K562 (cell line): ENCODE measurements around the gene TBXAS1. TPM values are rescaled to one million over a fixed set of nuclear protein-coding genes. Genes with fewer than 3 reads are reported as not detected.
A peak's percentile ranks its signal among the peaks of the same experiment; 100 is the strongest.

Source experiments
- ATAC-seq: fragments of 200-7000 bp; cut with Tn5 transposase; 3 replicates; pipeline ENCODE4 v1.9.1; 2020; ENCODE audit warnings: moderate library complexity
- BruUV-seq: library from RNA; stranded (reverse); fragments of 400-500 nt; replicated peaks from 2 replicates; lab custom pipeline; 2021; lab: Mats Ljungman, UMichigan
- CTCF ChIA-PET: fragments of 300-600 bp; formaldehyde crosslinking; extraction: SDS; loops from one replicate; lab custom pipeline; 2021; ENCODE audit warnings: low intra/inter-chr PET ratio; lab: Yijun Ruan, JAX
- POLR2A ChIA-PET: fragments of 300-600, 350-650 bp; sonication (Branson Sonifier 250); formaldehyde crosslinking; extraction: SDS; loops from one replicate; lab custom pipeline; 2021; ENCODE audit warnings: antibody characterized with exemption, inconsistent platforms; lab: Yijun Ruan, JAX
- DNase-seq, 4 experiments: peaks; one replicate each; pipeline versions ENCODE4 v3.0.0 to v3.0.0-alpha.2; 2011 to 2018; ENCODE audit warnings: low spot score in 3 of 4, mixed read lengths in 3 of 4; ENCODE audit errors: extremely low read depth in 1 of 4
- FAIRE-seq: peaks from 2 replicates; lab custom pipeline; 2011; peaks lifted over from hg19 to GRCh38; lab: Jason Lieb, UNC
- H2AFZ ChIP-seq: 2 replicates; pipeline ENCODE4 v1.6.0; 2011; ENCODE audit warnings: low read depth, low read length, control low read depth, inconsistent platforms
- H3K27ac ChIP-seq: fragments of 200-600 bp; 3 replicates; pipeline ENCODE4 v1.8.0; 2011; ENCODE audit warnings: low read depth, mild to moderate bottlenecking, control low read depth, inconsistent platforms, low read length, moderate library complexity, mixed read lengths; ENCODE audit errors: extremely low read depth
- H3K27me3 ChIP-seq, 2 experiments: fragments of 300-600 bp in 1 of 2; 2 replicates in 1 of 2; 3 replicates in 1 of 2; pipeline versions ENCODE4 v1.6.0 to v1.8.0; 2011; ENCODE audit warnings: inconsistent platforms in 2 of 2, low read length in 2 of 2, mild to moderate bottlenecking in 1 of 2, mixed read lengths in 1 of 2, moderate library complexity in 1 of 2; ENCODE audit not compliant: control insufficient read depth in 2 of 2, insufficient read depth in 2 of 2
- H3K36me3 ChIP-seq: fragments of 300-600 bp; 3 replicates; pipeline ENCODE4 v1.8.0; 2011; ENCODE audit warnings: mild to moderate bottlenecking, low read length, inconsistent platforms; ENCODE audit not compliant: control insufficient read depth, insufficient read depth
- H3K4me1 ChIP-seq, 2 experiments: fragments of 200-600 bp in 1 of 2; replicated peaks in 1 of 2; 2 replicates in 1 of 2; 3 replicates in 1 of 2; pipeline versions ENCODE4 v1.5.1 to v1.8.0; 2011; ENCODE audit warnings: inconsistent platforms in 2 of 2, low read length in 2 of 2, mild to moderate bottlenecking in 1 of 2, mixed read lengths in 1 of 2, moderate library complexity in 1 of 2; ENCODE audit not compliant: control insufficient read depth in 2 of 2, insufficient read depth in 2 of 2
- H3K4me2 ChIP-seq: 2 replicates; pipeline ENCODE4 v1.6.1; 2011; ENCODE audit warnings: low read length, control low read depth, inconsistent platforms, mixed read lengths; ENCODE audit not compliant: insufficient read depth
- H3K4me3 ChIP-seq: fragments of 200-600 bp; sonication (generic), shearing (Covaris generic); 2 replicates; pipeline ENCODE4 v1.5.1; 2016; ENCODE audit warnings: control low read depth, inconsistent platforms
- H3K79me2 ChIP-seq: fragments of 200-600 bp; 3 replicates; pipeline ENCODE4 v1.8.0; 2011; ENCODE audit warnings: low read length, inconsistent platforms; ENCODE audit not compliant: control insufficient read depth, insufficient read depth
- H3K9ac ChIP-seq, 2 experiments: 2 replicates each; pipeline versions ENCODE4 v1.6.0 to v1.6.1; 2011; ENCODE audit warnings: low read depth in 2 of 2, low read length in 2 of 2, control low read depth in 1 of 2, inconsistent platforms in 1 of 2, mild to moderate bottlenecking in 1 of 2, mixed read lengths in 1 of 2; ENCODE audit not compliant: insufficient read depth in 1 of 2
- H3K9me1 ChIP-seq: one replicate; pipeline ENCODE4 v1.6.0; 2011; ENCODE audit warnings: inconsistent platforms, mild to moderate bottlenecking, low read length, moderate library complexity; ENCODE audit not compliant: control insufficient read depth, insufficient read depth
- H3K9me3 ChIP-seq: replicated peaks from 2 replicates; pipeline ENCODE4 v1.5.1; 2011; ENCODE audit warnings: low read depth, low read length, inconsistent platforms; ENCODE audit not compliant: control insufficient read depth, insufficient read depth
- H4K20me1 ChIP-seq: replicated peaks from 2 replicates; pipeline ENCODE4 v1.6.1; 2011; ENCODE audit warnings: low read length, inconsistent platforms, mixed read lengths; ENCODE audit not compliant: control insufficient read depth, insufficient read depth
- EP400 ChIP-seq: fragments of 450-650 bp; IDR thresholded peaks from 2 replicates; pipeline ENCODE4 v1.6.1; 2017; ENCODE audit warnings: antibody characterized with exemption, mild to moderate bottlenecking, moderate library complexity
- GTF2A2 ChIP-seq: IDR thresholded peaks from 2 replicates; pipeline ENCODE4 v1.6.1; 2016; ENCODE audit warnings: mild to moderate bottlenecking, missing genetic modification characterization, missing compliant biosample characterization
- HDAC1 ChIP-seq, 2 experiments: fragments of 450-650 bp; IDR thresholded peaks; 2 replicates each; pipeline ENCODE4 v1.6.1; 2016 to 2017; ENCODE audit warnings: inconsistent platforms in 1 of 2, mild to moderate bottlenecking in 1 of 2, moderate library complexity in 1 of 2
- XRCC3 ChIP-seq: fragments of 450-650 bp; IDR thresholded peaks from 2 replicates; pipeline ENCODE4 v1.6.1; 2017; ENCODE audit warnings: mild to moderate bottlenecking, moderate library complexity
- ZNF384 ChIP-seq: IDR thresholded peaks from 2 replicates; pipeline ENCODE4 v1.6.1; 2012; ENCODE audit warnings: low read depth, low read length, improper control_type of control experiment
- WGBS: fragments of 100-300 bp; shearing (Covaris generic); methylation state at CpG from one replicate; pipeline ENCODE4 v1.1.6; 2016; ENCODE audit warnings: low coverage, mixed read lengths; ENCODE audit not compliant: insufficient coverage; ENCODE audit errors: missing lambda C conversion rate; 5-methylcytosine and 5-hydroxymethylcytosine counted together
- in situ Hi-C: fragments of 300-500 bp; cut with MboI; formaldehyde crosslinking; loops from 4 replicates; pipeline ENCODE4 v1.15.0; 2018; ENCODE audit warnings: inconsistent platforms, mixed read lengths
- intact Hi-C: fragments of 100-400 bp; cut with micrococcal nuclease; formaldehyde crosslinking; loops from 2 replicates; pipeline ENCODE4 v1.14.2; 2022
- polyA plus RNA-seq, 8 experiments: library from polyadenylated mRNA; depleted of rRNA in 4 of 8; stranded (reverse) in 5 of 8; unstranded in 3 of 8; fragments of >200 nt; fragmentation: Nextera tagmentation in 2 of 8; fragmentation: Illumina TruSeq in 1 of 8; extraction: Ambion mirVana in 2 of 8; extraction: Trizol in 1 of 8; gene quantifications; 2 replicates each; pipeline versions ENCODE4 v1.2.1 to v1.2.3, GENCODE V29; 2011 to 2014; ENCODE audit warnings: inconsistent platforms in 1 of 8, missing spikeins in 1 of 8
- total RNA-seq, 7 experiments: library from RNA; depleted of rRNA in 6 of 7; stranded (reverse); fragments of >200 nt in 6 of 7; fragmentation: Illumina TruSeq in 2 of 7; extraction: Trizol in 2 of 7; gene quantifications; 2 replicates each; pipeline versions ENCODE4 v1.2.1 to v1.2.3, GENCODE V29; 2011 to 2021; ENCODE audit warnings: low replicate concordance in 1 of 7
- TF ChIP-seq, protein P1 (sequence below): fragments of 200-400 bp; formaldehyde crosslinking; IDR thresholded peaks from 2 replicates; pipeline ENCODE4 v1.6.1; 2017; ENCODE audit warnings: mild to moderate bottlenecking, low read depth, low read length, moderate library complexity

TBXAS1 gene
- total and polyA plus RNA-seq, 9 of the 15 experiments (the other 6 are each of a cell fraction or from before 2014, with no cell fraction given): 1.1 to 8.3 (median 1.9) TPM

DNA sequence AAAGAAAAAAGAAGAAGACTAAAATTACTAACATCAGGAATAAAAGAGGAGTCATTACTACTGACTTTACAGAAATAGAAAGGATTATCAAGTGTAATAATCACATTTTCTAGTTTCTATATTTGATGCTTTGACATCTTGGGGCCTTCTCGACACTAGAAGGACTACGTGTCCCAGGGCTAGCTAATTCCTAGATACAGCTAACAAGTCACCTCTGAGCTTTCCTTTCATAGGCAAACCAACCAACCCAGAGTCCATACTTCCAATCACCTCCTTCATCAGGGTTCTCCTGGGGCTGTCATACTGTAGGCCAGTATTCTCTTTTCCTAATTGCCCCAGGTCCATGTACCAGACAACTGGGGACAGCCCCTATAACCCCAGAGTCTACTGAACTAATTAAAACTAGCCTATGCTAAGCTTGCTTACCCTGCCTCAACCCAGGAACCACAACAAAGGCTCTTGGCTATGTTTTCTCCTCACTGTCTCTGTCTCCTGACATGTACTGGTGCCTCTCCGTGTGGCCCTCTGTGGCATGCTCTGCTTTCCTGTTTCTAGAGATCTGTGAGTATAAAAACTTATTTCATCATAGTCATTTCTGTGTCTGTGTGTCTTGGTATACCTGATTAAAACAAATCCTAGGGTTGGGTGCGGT is 240.4 kb downstream of the TBXAS1 start:
- WGBS: 26% methylated on average over 4 of the region's 4 CpGs
- TF ChIP-seq EP400: no peak
- TF ChIP-seq ZNF384: no peak
- TF ChIP-seq GTF2A2: no peak
- no peak for TF ChIP-seq XRCC3
- TF ChIP-seq, protein P1, sequence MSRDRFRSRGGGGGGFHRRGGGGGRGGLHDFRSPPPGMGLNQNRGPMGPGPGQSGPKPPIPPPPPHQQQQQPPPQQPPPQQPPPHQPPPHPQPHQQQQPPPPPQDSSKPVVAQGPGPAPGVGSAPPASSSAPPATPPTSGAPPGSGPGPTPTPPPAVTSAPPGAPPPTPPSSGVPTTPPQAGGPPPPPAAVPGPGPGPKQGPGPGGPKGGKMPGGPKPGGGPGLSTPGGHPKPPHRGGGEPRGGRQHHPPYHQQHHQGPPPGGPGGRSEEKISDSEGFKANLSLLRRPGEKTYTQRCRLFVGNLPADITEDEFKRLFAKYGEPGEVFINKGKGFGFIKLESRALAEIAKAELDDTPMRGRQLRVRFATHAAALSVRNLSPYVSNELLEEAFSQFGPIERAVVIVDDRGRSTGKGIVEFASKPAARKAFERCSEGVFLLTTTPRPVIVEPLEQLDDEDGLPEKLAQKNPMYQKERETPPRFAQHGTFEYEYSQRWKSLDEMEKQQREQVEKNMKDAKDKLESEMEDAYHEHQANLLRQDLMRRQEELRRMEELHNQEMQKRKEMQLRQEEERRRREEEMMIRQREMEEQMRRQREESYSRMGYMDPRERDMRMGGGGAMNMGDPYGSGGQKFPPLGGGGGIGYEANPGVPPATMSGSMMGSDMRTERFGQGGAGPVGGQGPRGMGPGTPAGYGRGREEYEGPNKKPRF: no peak
- TF ChIP-seq HDAC1 (IDR thresholded peaks at IDR 0.05): no peak
- Histone ChIP-seq H3K27ac (no peak overlapping the region), H3K9me3 (peaks cover 5% of the 10 kb centered on the region; the same call in 1 of the 2 replicates), H3K79me2 (no peaks in the 10 kb centered on the region), H4K20me1 (no peaks in the 10 kb centered on the region), H3K27me3 (peaks cover 4 to 7% of the 10 kb centered on the region in 2 experiments; a peak in 1 of 5 replicates), H2AFZ (peak overlapping the region; percentile 20; the same call in 1 of the 2 replicates), H3K4me1 (no peaks in the 10 kb centered on the region; a peak in 1 of 5 replicates), H3K9me1 (no peaks in the 10 kb centered on the region), H3K36me3 (no peaks in the 10 kb centered on the region), H3K9ac (no peak overlapping the region), H3K4me2 (no peak overlapping the region), H3K4me3 (no peak overlapping the region)
- in situ Hi-C loops: no loop called here
- ChIA-PET CTCF (no interaction called here), POLR2A (interaction anchor here (1.6 to 3.1 kb wide), 2 partner anchors 9 to 16 kb away, joined by 5 to 14 read pairs; no protein-coding TSS in a partner anchor)
- BruUV-seq: no TSS peak
- intact Hi-C loops: no loop called here
- FAIRE-seq (no peak), DNase-seq (no peak), ATAC-seq (peak; percentile 43)

Other genes starting within 250 kb of the TBXAS1 start
- gene HIPK2, start 51.3 kb upstream of the TBXAS1 start, total RNA-seq (2014; rRNA removed): 3.8 and 5.7 TPM in 2 replicates
- gene HIPK2, start 51.3 kb upstream of the TBXAS1 start, total RNA-seq (2014; rRNA removed; fragmentation: Illumina TruSeq; extraction: Trizol): 5.4 and 5.5 TPM in 2 replicates
- 3.9 and 4.4 TPM in 2 replicates for gene HIPK2, start 51.3 kb upstream of the TBXAS1 start, total RNA-seq (2015; rRNA removed; fragmentation: Illumina TruSeq; extraction: Trizol)
- 17.5 and 19.8 TPM in 2 replicates for gene HIPK2, start 51.3 kb upstream of the TBXAS1 start, total RNA-seq (2021)
- gene HIPK2, start 51.3 kb upstream of the TBXAS1 start, polyA plus RNA-seq (2011; rRNA removed): 8.8 and 10.0 TPM in 2 replicates
- gene HIPK2, start 51.3 kb upstream of the TBXAS1 start, polyA plus RNA-seq (2014; fragmentation: Illumina TruSeq; extraction: Trizol): 9.9 and 10.1 TPM in 2 replicates
- 1 to 10 TPM in 1 of 2 experiments, under 1 TPM in 1; 0.69 to 1.6 TPM for gene HIPK2, start 51.3 kb upstream of the TBXAS1 start, polyA plus RNA-seq (2014; fragmentation: Nextera tagmentation; extraction: Ambion mirVana)
- 5.1 and 5.5 TPM in 2 replicates for gene HIPK2, start 51.3 kb upstream of the TBXAS1 start, polyA plus RNA-seq (2014; rRNA removed)
- gene PARP12, start 233.7 kb downstream of the TBXAS1 start, total RNA-seq (2014; rRNA removed): 20.4 and 25.7 TPM in 2 replicates
- gene PARP12, start 233.7 kb downstream of the TBXAS1 start, total RNA-seq (2014; rRNA removed; fragmentation: Illumina TruSeq; extraction: Trizol): 20.6 and 23.5 TPM in 2 replicates
- gene PARP12, start 233.7 kb downstream of the TBXAS1 start, total RNA-seq (2015; rRNA removed; fragmentation: Illumina TruSeq; extraction: Trizol): 22.1 and 23.4 TPM in 2 replicates
- gene PARP12, start 233.7 kb downstream of the TBXAS1 start, total RNA-seq (2021): 23.3 and 25.5 TPM in 2 replicates
- gene PARP12, start 233.7 kb downstream of the TBXAS1 start, polyA plus RNA-seq (2011; rRNA removed): 35.6 and 40.4 TPM in 2 replicates
- gene PARP12, start 233.7 kb downstream of the TBXAS1 start, polyA plus RNA-seq (2014; fragmentation: Illumina TruSeq; extraction: Trizol): 24.7 and 27.7 TPM in 2 replicates
- 1 to 10 TPM; 4.6 to 7.1 TPM for gene PARP12, start 233.7 kb downstream of the TBXAS1 start, polyA plus RNA-seq (2014; fragmentation: Nextera tagmentation; extraction: Ambion mirVana)
- gene PARP12, start 233.7 kb downstream of the TBXAS1 start, polyA plus RNA-seq (2014; rRNA removed): 21.4 and 23.9 TPM in 2 replicates